IPS-NIHi11 (cell line): Measurements from ENCODE around the gene KLK14.

ENCODE experiments used
- DNase-seq: peaks from one replicate; pipeline ENCODE4 v3.0.0; 2012; ENCODE audit warnings: mixed read lengths, low spot score

KLK14 gene

GRCh38 chr19:51086153-51086850 is 3.6 kb upstream of the KLK14 start:
- DNase-seq: no peak

- DNase-seq: no peak
These were observed 1.8 kb upstream of the KLK14 start for GRCh38 chr19:51084505-51084904.

- DNase-seq: no peak
These were observed 1.1 kb upstream of the KLK14 start for GRCh38 chr19:51083783-51084182.

- no peak for DNase-seq
These were observed 494 bp upstream of the KLK14 start for GRCh38 chr19:51083181-51083580.

- DNase-seq: no peak
These were observed 1.2 kb downstream of the KLK14 start for GRCh38 chr19:51081476-51081875.

GRCh38 chr19:51079481-51080110 is 3.1 kb downstream of the KLK14 start:
- no peak for DNase-seq

- DNase-seq: no peak
These were observed 4.0 kb downstream of the KLK14 start for GRCh38 chr19:51078731-51079130.

- DNase-seq: no peak
These were observed 4.6 kb downstream of the KLK14 start for GRCh38 chr19:51078104-51078503.

- DNase-seq: no peak
These were observed 6.0 kb downstream of the KLK14 start for GRCh38 chr19:51076631-51077213.

- DNase-seq: no peak
These were observed 6.7 kb downstream of the KLK14 start for GRCh38 chr19:51075998-51076397.

- DNase-seq: no peak
These were observed 11.6 kb downstream of the KLK14 start for GRCh38 chr19:51071095-51071405.

GRCh38 chr19:51070334-51071094 is 12.2 kb downstream of the KLK14 start:
- no peak for DNase-seq

- no peak for DNase-seq
These were observed 16.1 kb downstream of the KLK14 start for GRCh38 chr19:51066393-51067186.

GRCh38 chr19:51065221-51065960 is 17.3 kb downstream of the KLK14 start:
- no peak for DNase-seq

GRCh38 chr19:51064534-51065220 is 18.0 kb downstream of the KLK14 start, which contains the start of gene KLK13:
Gene KLK13 (minus strand): TSS chr19:51065092. CDS start chr19:51065067, 25 bp downstream.
- peak; percentile 93 for DNase-seq

- DNase-seq: no peak
These were observed 19.0 kb downstream of the KLK14 start for GRCh38 chr19:51063664-51064063.

GRCh38 chr19:51060973-51061372 is 21.7 kb downstream of the KLK14 start:
- no peak for DNase-seq

GRCh38 chr19:51060336-51060735 is 22.4 kb downstream of the KLK14 start:
- no peak for DNase-seq

- DNase-seq: no peak
These were observed 23.0 kb downstream of the KLK14 start for GRCh38 chr19:51059715-51060114.

GRCh38 chr19:51055866-51056265 is 26.8 kb downstream of the KLK14 start:
- DNase-seq: no peak

- DNase-seq: no peak
These were observed 35.7 kb downstream of the KLK14 start for GRCh38 chr19:51047031-51047335.
